WTC11 (cell line): ENCODE results near the gene MAGI3.

Source experiments
- AFF4 ChIP-seq: sonication (generic); formaldehyde crosslinking; IDR thresholded peaks from 2 replicates; pipeline ENCODE4 v1.8.1; 2023; ENCODE audit warnings: mild to moderate bottlenecking, missing genetic modification reagents, borderline replicate concordance
- CTCF ChIP-seq: fragments of 200-600 bp; IDR thresholded peaks from 2 replicates; pipeline ENCODE4 v1.8.0; 2022; ENCODE audit warnings: antibody characterized with exemption
- ELF4 ChIP-seq: sonication (generic); formaldehyde crosslinking; IDR thresholded peaks from 2 replicates; pipeline ENCODE4 v1.8.1; 2022; ENCODE audit warnings: low read depth, mild to moderate bottlenecking, moderate library complexity, missing genetic modification reagents
- ESRRA ChIP-seq: sonication (generic); formaldehyde crosslinking; IDR thresholded peaks from 2 replicates; pipeline ENCODE4 v1.8.1; 2022; ENCODE audit warnings: mild to moderate bottlenecking, missing genetic modification reagents, borderline replicate concordance
- IRF1 ChIP-seq: sonication (generic); formaldehyde crosslinking; IDR thresholded peaks from 2 replicates; pipeline ENCODE4 v1.8.0; 2023; ENCODE audit warnings: missing genetic modification reagents
- USF1 ChIP-seq: sonication (generic); formaldehyde crosslinking; IDR thresholded peaks from 2 replicates; pipeline ENCODE4 v1.8.0; 2022; ENCODE audit warnings: mild to moderate bottlenecking, missing genetic modification reagents
- ZNF232 ChIP-seq: sonication (generic); formaldehyde crosslinking; IDR thresholded peaks from 2 replicates; pipeline ENCODE4 v1.8.0; 2022; ENCODE audit warnings: mild to moderate bottlenecking, missing genetic modification reagents
- ZNF423 ChIP-seq: fragments of 250-450 bp; sonication (Bioruptor Pico); IDR thresholded peaks from 2 replicates; pipeline ENCODE4 v2.1.2; 2022; ENCODE audit warnings: mild to moderate bottlenecking, moderate library complexity

- TF ChIP-seq USF1 (no peak), ZNF232 (CRISPR knock-in tag) (no peak), ESRRA (no peak), ELF4 (CRISPR knock-in tag) (no peak), IRF1 (CRISPR knock-in tag) (no peak), CTCF (no peak), ZNF423 (no peak), AFF4 (CRISPR knock-in tag) (no peak)
Observed at GRCh38 chr1:113405573-113405972, 15.3 kb downstream of the MAGI3 start.
